ENCODE measurements around the gene UTF1. TPM values are rescaled to one million over a fixed set of nuclear protein-coding genes. Genes with fewer than 3 reads are reported as not detected.

The UTF1 gene
- total and polyA plus RNA-seq, 9 of the 15 experiments (the other 6 are each of a cell fraction or from before 2014, with no cell fraction given): 0.35 to 0.46 TPM; not detected in 7

DNA sequence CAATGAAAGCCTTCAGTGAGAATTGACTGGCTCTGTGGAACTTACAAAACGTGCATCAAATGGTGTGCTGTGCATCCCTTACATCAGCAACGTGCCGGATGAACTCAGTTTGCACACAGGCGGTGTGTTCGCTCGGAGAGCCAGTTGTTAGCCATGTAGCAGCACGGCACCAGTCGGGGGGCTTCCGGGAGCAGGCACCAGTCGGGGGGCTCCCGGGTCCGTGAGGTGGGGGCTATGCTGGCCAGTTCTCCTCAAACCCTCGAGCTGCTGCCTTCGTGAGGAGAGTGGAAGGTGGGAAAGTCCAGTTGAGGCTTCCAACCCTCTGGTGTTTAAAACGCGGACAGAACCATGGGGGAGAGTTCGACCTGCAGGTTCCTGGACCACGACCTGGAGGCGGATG, 34.9 kb upstream of the UTF1 start:
- ATAC-seq (no peak), FAIRE-seq (no peak), DNase-seq (ENCODE audit: extremely low read depth in 1 of 4, low spot score in 3 of 4) (no peak)
- Histone ChIP-seq H3K27me3 (ENCODE audit: control insufficient read depth in 2 of 2, insufficient read depth in 2 of 2, low read length in 2 of 2) (peaks cover 7 to 51% of the 10 kb centered on the region in 2 experiments; a peak in 4 of 5 replicates), H3K9ac (ENCODE audit: insufficient read depth in 1 of 2, low read depth in 2 of 2, low read length in 2 of 2) (no peak overlapping the region), H3K4me2 (ENCODE audit: insufficient read depth, low read length) (no peak overlapping the region), H3K9me1 (ENCODE audit: control insufficient read depth, insufficient read depth, low read length) (no peaks in the 10 kb centered on the region), H3K4me3 (no peak overlapping the region), H4K20me1 (replicated peaks; ENCODE audit: control insufficient read depth, insufficient read depth, low read length) (no peaks in the 10 kb centered on the region), H3K9me3 (replicated peaks; ENCODE audit: control insufficient read depth, insufficient read depth, low read depth, low read length) (no peaks in the 10 kb centered on the region), H2AFZ (ENCODE audit: low read depth, low read length) (no peak overlapping the region), H3K27ac (ENCODE audit: extremely low read depth, low read depth, low read length) (no peak overlapping the region), H3K4me1 (replicated peaks in 1 of 2; ENCODE audit: control insufficient read depth in 2 of 2, insufficient read depth in 2 of 2, low read length in 2 of 2) (peaks cover 0 to 40% of the 10 kb centered on the region in 2 experiments; a peak in 2 of 5 replicates), H3K79me2 (ENCODE audit: control insufficient read depth, insufficient read depth, low read length) (no peaks in the 10 kb centered on the region), H3K36me3 (ENCODE audit: control insufficient read depth, insufficient read depth, low read length) (no peaks in the 10 kb centered on the region)
- WGBS (ENCODE audit: insufficient coverage, low coverage, missing lambda C conversion rate): 7% methylated on average over 18 of the region's 19 CpGs
- in situ Hi-C loops (cut with MboI) (no loop called here), intact Hi-C loops (cut with micrococcal nuclease) (no loop called here)
- POLR2A ChIA-PET: no interaction called here
- no TSS peak for BruUV-seq (replicated peaks)
- CTCF ChIA-PET (ENCODE audit: low intra/inter-chr PET ratio): no interaction called here
- TF ChIP-seq XRCC4 (IDR thresholded peaks at IDR 0.05; ENCODE audit: extremely low read depth, insufficient read depth, insufficient read length) (no peak), ZNF785 (CRISPR knock-in tag; IDR thresholded peaks at IDR 0.05) (no peak), FOXA1 (IDR thresholded peaks at IDR 0.05; ENCODE audit: borderline replicate concordance) (no peak), RAD51 (IDR thresholded peaks at IDR 0.05; ENCODE audit: borderline replicate concordance, low read depth) (no peak), CHCHD3 (CRISPR knock-in tag; IDR thresholded peaks at IDR 0.05) (no peak), SP1 (CRISPR knock-in tag; IDR thresholded peaks at IDR 0.05) (no peak), ZNF217 (CRISPR knock-in tag; IDR thresholded peaks at IDR 0.05) (no peak), TCFL5 (CRISPR knock-in tag; conservative IDR thresholded peaks at IDR 0.05) (no peak), NFIC (IDR thresholded peaks at IDR 0.05) (no peak), TRIM28 (IDR thresholded peaks at IDR 0.05) (no peak), TAL1 (IDR thresholded peaks at IDR 0.05) (no peak), PTRF (tag; IDR thresholded peaks at IDR 0.05) (no peak), ETV5 (CRISPR knock-in tag; IDR thresholded peaks at IDR 0.05; ENCODE audit: low read depth) (no peak), ZZZ3 (IDR thresholded peaks at IDR 0.05) (no peak), NCOA4 (IDR thresholded peaks at IDR 0.05; ENCODE audit: partially characterized antibody) (no peak)
- TF ChIP-seq, protein P1, sequence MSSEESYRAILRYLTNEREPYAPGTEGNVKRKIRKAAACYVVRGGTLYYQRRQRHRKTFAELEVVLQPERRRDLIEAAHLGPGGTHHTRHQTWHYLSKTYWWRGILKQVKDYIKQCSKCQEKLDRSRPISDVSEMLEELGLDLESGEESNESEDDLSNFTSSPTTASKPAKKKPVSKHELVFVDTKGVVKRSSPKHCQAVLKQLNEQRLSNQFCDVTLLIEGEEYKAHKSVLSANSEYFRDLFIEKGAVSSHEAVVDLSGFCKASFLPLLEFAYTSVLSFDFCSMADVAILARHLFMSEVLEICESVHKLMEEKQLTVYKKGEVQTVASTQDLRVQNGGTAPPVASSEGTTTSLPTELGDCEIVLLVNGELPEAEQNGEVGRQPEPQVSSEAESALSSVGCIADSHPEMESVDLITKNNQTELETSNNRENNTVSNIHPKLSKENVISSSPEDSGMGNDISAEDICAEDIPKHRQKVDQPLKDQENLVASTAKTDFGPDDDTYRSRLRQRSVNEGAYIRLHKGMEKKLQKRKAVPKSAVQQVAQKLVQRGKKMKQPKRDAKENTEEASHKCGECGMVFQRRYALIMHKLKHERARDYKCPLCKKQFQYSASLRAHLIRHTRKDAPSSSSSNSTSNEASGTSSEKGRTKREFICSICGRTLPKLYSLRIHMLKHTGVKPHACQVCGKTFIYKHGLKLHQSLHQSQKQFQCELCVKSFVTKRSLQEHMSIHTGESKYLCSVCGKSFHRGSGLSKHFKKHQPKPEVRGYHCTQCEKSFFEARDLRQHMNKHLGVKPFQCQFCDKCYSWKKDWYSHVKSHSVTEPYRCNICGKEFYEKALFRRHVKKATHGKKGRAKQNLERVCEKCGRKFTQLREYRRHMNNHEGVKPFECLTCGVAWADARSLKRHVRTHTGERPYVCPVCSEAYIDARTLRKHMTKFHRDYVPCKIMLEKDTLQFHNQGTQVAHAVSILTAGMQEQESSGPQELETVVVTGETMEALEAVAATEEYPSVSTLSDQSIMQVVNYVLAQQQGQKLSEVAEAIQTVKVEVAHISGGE (CRISPR knock-in tag; IDR thresholded peaks at IDR 0.05): no peak
- TF ChIP-seq, protein P2, sequence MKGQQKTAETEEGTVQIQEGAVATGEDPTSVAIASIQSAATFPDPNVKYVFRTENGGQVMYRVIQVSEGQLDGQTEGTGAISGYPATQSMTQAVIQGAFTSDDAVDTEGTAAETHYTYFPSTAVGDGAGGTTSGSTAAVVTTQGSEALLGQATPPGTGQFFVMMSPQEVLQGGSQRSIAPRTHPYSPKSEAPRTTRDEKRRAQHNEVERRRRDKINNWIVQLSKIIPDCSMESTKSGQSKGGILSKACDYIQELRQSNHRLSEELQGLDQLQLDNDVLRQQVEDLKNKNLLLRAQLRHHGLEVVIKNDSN (CRISPR knock-in tag; IDR thresholded peaks at IDR 0.05): no peak
- TF ChIP-seq, protein P3, sequence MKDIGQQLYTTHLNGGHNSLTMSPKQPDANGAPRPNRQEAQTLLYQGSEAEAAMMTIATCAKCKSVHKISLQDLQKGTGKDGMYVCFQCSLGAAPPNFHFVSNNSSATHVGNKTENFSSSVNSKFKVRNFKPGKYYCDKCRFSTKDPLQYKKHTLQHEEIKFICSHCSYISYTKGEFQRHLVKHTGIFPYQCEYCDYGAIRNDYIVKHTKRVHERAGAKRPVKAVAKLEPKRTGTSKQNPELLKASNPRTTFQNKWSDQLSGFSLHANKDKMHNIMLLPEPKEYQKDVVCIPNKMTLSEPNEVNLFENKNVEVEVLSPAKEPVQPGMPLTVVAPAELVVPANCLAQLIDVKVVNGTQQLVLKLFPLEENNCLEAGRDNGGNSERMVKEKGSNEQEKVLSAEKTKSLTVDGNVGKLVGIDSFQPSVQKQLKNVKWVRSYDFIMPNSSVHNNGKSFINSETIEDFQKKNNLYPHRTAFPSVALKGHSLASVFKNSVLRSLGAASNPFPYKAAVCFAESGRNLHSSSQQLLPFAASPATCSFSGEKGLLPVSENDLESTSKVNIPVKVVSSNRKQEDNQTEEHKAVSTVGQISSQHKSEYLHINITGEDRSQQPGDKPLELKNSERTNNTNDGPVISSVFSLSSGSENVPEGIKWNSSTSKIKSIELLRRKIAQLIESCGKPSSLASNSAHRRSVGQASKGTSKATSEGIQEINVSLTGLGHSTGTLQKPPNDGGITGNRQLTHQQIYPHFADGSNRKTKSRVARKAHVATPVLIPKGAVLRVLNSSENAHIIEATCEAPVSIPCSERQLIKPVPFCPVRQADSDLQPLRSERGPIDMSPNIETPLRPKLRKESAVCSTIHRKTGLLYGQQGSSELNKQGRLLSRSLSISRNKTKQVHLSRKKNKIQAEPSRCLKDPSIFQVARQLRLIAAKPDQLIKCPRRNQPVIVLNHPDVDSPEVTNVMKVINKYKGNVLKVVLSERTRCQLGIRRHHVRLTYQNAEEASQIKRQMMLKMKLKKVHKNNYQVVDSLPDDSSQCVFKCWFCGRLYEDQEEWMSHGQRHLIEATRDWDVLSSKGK (CRISPR knock-in tag; IDR thresholded peaks at IDR 0.05): no peak

All from K562 (cell line).